ENCODE results near the gene LBHD2. TPM values are rescaled to one million over a fixed set of nuclear protein-coding genes. Genes with fewer than 3 reads are reported as not detected.
"Not testable (repeated sequence)": the region's sequence is repeated elsewhere in the genome, so short reads cannot be mapped to it uniquely, and the experiment has no call there.

LBHD2 gene
- total RNA-seq, 1 donor from 2014 or later, result not detected

GRCh38 chr14:103118018-103118662, 34.1 kb downstream of the LBHD2 start:
- Mint-ChIP-seq H3K4me3 (ENCODE audit: unreplicated experiment) (no peak overlapping the region), H3K9me3 (ENCODE audit: unreplicated experiment) (peaks cover 2% of the 10 kb centered on the region), H3K36me3 (ENCODE audit: low read depth, unreplicated experiment) (no peaks in the 10 kb centered on the region), H3K27ac (ENCODE audit: unreplicated experiment) (no peak overlapping the region), H3K27me3 (ENCODE audit: low read depth, unreplicated experiment) (peaks cover 6% of the 10 kb centered on the region), H3K4me1 (ENCODE audit: low read depth, unreplicated experiment) (peaks cover 10% of the 10 kb centered on the region)
- no peaks in the 10 kb centered on the region for H4K20me1 ChIP-seq (ENCODE audit: insufficient read depth, low read length)
- no peaks in the 10 kb centered on the region for H3K27me3 ChIP-seq (ENCODE audit: insufficient read depth, low read length)
- H3K36me3 ChIP-seq (ENCODE audit: insufficient read depth, low read length), result no peaks in the 10 kb centered on the region
- peaks cover 22% of the 10 kb centered on the region for H3K4me1 ChIP-seq (ENCODE audit: insufficient read depth, low read length)
- no peak overlapping the region for H3K4me3 ChIP-seq (ENCODE audit: insufficient read depth, low read depth, low read length)
- TF ChIP-seq, protein P1, sequence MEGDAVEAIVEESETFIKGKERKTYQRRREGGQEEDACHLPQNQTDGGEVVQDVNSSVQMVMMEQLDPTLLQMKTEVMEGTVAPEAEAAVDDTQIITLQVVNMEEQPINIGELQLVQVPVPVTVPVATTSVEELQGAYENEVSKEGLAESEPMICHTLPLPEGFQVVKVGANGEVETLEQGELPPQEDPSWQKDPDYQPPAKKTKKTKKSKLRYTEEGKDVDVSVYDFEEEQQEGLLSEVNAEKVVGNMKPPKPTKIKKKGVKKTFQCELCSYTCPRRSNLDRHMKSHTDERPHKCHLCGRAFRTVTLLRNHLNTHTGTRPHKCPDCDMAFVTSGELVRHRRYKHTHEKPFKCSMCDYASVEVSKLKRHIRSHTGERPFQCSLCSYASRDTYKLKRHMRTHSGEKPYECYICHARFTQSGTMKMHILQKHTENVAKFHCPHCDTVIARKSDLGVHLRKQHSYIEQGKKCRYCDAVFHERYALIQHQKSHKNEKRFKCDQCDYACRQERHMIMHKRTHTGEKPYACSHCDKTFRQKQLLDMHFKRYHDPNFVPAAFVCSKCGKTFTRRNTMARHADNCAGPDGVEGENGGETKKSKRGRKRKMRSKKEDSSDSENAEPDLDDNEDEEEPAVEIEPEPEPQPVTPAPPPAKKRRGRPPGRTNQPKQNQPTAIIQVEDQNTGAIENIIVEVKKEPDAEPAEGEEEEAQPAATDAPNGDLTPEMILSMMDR (IDR thresholded peaks at IDR 0.05; ENCODE audit: insufficient read depth, low read depth, low read length), result no peak
- TF ChIP-seq EZH2 (IDR thresholded peaks at IDR 0.05; ENCODE audit: insufficient read depth, low read length), result no peak
- no peak for DNase-seq (ENCODE audit: low read depth)
- FAIRE-seq, result no peak
- H3K9me3 ChIP-seq (ENCODE audit: insufficient read depth, low read depth, low read length), result no peaks in the 10 kb centered on the region
- no peak overlapping the region for H3K4me2 ChIP-seq (ENCODE audit: low read length)
- no peaks in the 10 kb centered on the region for H3K79me2 ChIP-seq (ENCODE audit: insufficient read depth, low read length)
- H3K9ac ChIP-seq (ENCODE audit: low read length), result no peak overlapping the region
- H2AFZ ChIP-seq (ENCODE audit: low read depth, low read length), result peak overlapping the region; percentile 41
- no peak overlapping the region for H3K27ac ChIP-seq (ENCODE audit: low read depth, low read length)

DNA sequence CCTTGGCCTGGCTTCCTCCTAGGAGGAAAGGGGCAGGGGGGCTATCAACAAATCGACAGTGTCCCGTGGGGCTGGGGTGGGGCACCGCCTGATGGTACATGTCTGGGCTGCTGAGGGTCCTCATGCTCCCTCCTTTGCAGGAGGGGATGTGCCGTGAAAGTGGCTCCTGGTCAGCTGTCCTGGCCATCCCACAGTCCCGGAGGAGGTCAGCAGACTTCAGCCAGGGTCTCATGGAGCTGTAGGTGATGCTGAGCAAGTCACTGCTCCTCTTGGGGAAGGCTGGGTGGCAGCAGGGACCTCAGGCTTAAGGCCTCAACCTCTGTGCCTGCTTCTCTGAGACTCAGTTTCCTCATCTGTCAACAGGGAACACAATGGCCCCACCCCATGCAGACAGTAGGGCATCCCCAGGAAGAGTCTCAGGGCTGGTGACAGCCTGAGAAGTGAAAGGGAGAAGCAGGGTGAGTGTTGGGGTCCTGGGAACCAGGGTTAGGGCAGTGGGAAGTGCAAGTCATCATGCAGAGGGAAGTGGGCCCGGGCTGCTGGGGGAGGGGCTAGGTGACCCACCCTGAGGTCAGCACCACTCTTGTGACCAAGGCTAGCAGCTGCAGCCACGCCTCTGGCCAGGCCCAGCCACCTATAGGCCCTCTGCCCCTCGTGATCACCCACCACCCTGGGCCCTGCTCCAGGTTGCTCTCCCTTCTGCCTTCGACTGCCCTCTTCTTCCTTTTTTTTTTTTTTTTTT, 34.8 kb downstream of the LBHD2 start:
- Histone ChIP-seq H3K4me3 (ENCODE audit: insufficient read depth, low read depth, low read length) (no peak overlapping the region), H3K27me3 (ENCODE audit: insufficient read depth, low read length) (no peaks in the 10 kb centered on the region), H3K79me2 (ENCODE audit: insufficient read depth, low read length) (no peaks in the 10 kb centered on the region), H3K9me3 (ENCODE audit: insufficient read depth, low read depth, low read length) (no peaks in the 10 kb centered on the region), H3K36me3 (ENCODE audit: insufficient read depth, low read length) (no peaks in the 10 kb centered on the region), H3K9ac (ENCODE audit: low read length) (no peak overlapping the region), H3K4me2 (ENCODE audit: low read length) (no peak overlapping the region), H3K27ac (ENCODE audit: low read depth, low read length) (no peak overlapping the region), H2AFZ (ENCODE audit: low read depth, low read length) (no peak overlapping the region), H3K4me1 (ENCODE audit: insufficient read depth, low read length) (peaks cover 27% of the 10 kb centered on the region), H4K20me1 (ENCODE audit: insufficient read depth, low read length) (no peaks in the 10 kb centered on the region)
- FAIRE-seq (no peak), DNase-seq (ENCODE audit: low read depth) (no peak)
- peaks cover 2% of the 10 kb centered on the region for H3K9me3 Mint-ChIP-seq (ENCODE audit: unreplicated experiment)
- H3K4me3 Mint-ChIP-seq (ENCODE audit: unreplicated experiment), result no peak overlapping the region
- H3K4me1 Mint-ChIP-seq (ENCODE audit: low read depth, unreplicated experiment), result peaks cover 10% of the 10 kb centered on the region
- H3K27ac Mint-ChIP-seq (ENCODE audit: unreplicated experiment), result no peak overlapping the region
- peaks cover 6% of the 10 kb centered on the region for H3K27me3 Mint-ChIP-seq (ENCODE audit: low read depth, unreplicated experiment)
- H3K36me3 Mint-ChIP-seq (ENCODE audit: low read depth, unreplicated experiment), result no peaks in the 10 kb centered on the region
- TF ChIP-seq EZH2 (IDR thresholded peaks at IDR 0.05; ENCODE audit: insufficient read depth, low read length), result no peak
- TF ChIP-seq, protein P1 (IDR thresholded peaks at IDR 0.05; ENCODE audit: insufficient read depth, low read depth, low read length), result no peak

DNA sequence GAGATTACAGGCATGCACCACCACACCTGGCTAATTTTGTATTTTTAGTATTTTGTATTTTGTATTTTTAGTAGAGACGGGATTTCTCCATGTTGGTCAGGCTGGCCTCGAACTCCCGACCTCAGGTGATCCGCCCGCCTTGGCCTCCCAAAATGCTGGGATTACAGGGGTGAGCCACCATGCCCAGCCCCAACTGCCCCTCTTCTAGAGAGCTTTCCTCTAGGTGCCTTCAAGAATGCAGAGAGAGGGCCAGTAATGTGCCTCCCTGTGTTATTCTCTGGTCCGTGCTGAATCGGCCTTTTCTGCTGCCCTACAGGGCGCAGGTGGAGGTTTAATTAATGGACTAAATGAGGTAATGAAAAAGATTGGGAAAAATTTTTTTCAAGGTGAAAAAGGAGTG, 35.5 kb downstream of the LBHD2 start:
- H3K36me3 Mint-ChIP-seq (ENCODE audit: low read depth, unreplicated experiment); H3K4me1 Mint-ChIP-seq (ENCODE audit: low read depth, unreplicated experiment); H3K9ac ChIP-seq (ENCODE audit: low read length); H3K27ac Mint-ChIP-seq (ENCODE audit: unreplicated experiment); H2AFZ ChIP-seq (ENCODE audit: low read depth, low read length); H3K79me2 ChIP-seq (ENCODE audit: insufficient read depth, low read length); H3K4me2 ChIP-seq (ENCODE audit: low read length); DNase-seq (ENCODE audit: low read depth); H4K20me1 ChIP-seq (ENCODE audit: insufficient read depth, low read length); H3K9me3 ChIP-seq (ENCODE audit: insufficient read depth, low read depth, low read length); FAIRE-seq; H3K4me3 Mint-ChIP-seq (ENCODE audit: unreplicated experiment); H3K36me3 ChIP-seq (ENCODE audit: insufficient read depth, low read length); H3K4me3 ChIP-seq (ENCODE audit: insufficient read depth, low read depth, low read length); H3K9me3 Mint-ChIP-seq (ENCODE audit: unreplicated experiment); H3K27me3 ChIP-seq (ENCODE audit: insufficient read depth, low read length); H3K27ac ChIP-seq (ENCODE audit: low read depth, low read length); H3K27me3 Mint-ChIP-seq (ENCODE audit: low read depth, unreplicated experiment): not testable (repeated sequence)
- H3K4me1 ChIP-seq (ENCODE audit: insufficient read depth, low read length), result peaks cover 31% of the 10 kb centered on the region

All from astrocyte (in vitro differentiated cells and primary cell).